ENCODE data around the gene MACROD1.

MACROD1 gene

GRCh38 chr11:64062185-64063039 lies 103.5 kb downstream of the MACROD1 start:
- H3K4me3 ChIP-seq (replicated peaks; ENCODE audit: low read depth, low read length): no peak overlapping the region
- no peak for TF ChIP-seq CTCF (IDR thresholded peaks at IDR 0.05; ENCODE audit: low read depth, low read length, missing control alignments)
- no peak for DNase-seq (ENCODE audit: extremely low read depth, low read depth)

GRCh38 chr11:64060861-64061444 lies 105.0 kb downstream of the MACROD1 start:
- no peak for DNase-seq (ENCODE audit: extremely low read depth, low read depth)
- no peak overlapping the region for H3K4me3 ChIP-seq (replicated peaks; ENCODE audit: low read depth, low read length)
- TF ChIP-seq CTCF (IDR thresholded peaks at IDR 0.05; ENCODE audit: low read depth, low read length, missing control alignments): no peak

- H3K4me3 ChIP-seq (replicated peaks; ENCODE audit: low read depth, low read length): no peak overlapping the region
- TF ChIP-seq CTCF (IDR thresholded peaks at IDR 0.05; ENCODE audit: low read depth, low read length, missing control alignments): no peak
- DNase-seq (ENCODE audit: extremely low read depth, low read depth): no peak
Measured at GRCh38 chr11:64060263-64060860, 105.6 kb downstream of the MACROD1 start.

- no peak overlapping the region for H3K4me3 ChIP-seq (replicated peaks; ENCODE audit: low read depth, low read length)
Measured at GRCh38 chr11:64059339-64060140, 106.4 kb downstream of the MACROD1 start.

GRCh38 chr11:64058494-64058893 lies 107.4 kb downstream of the MACROD1 start:
- no peak for TF ChIP-seq CTCF (IDR thresholded peaks at IDR 0.05; ENCODE audit: low read depth, low read length, missing control alignments)
- no peak for DNase-seq (ENCODE audit: extremely low read depth, low read depth)
- H3K4me3 ChIP-seq (replicated peaks; ENCODE audit: low read depth, low read length): no peak overlapping the region

More at GRCh38 chr11:64059339-64060140, 106.4 kb downstream of the MACROD1 start:
- no peak for DNase-seq (ENCODE audit: extremely low read depth, low read depth)
- no peak for TF ChIP-seq CTCF (IDR thresholded peaks at IDR 0.05; ENCODE audit: low read depth, low read length, missing control alignments)

GRCh38 chr11:64057890-64058289 lies 108.0 kb downstream of the MACROD1 start:
- no peak for DNase-seq (ENCODE audit: extremely low read depth, low read depth)
- TF ChIP-seq CTCF (IDR thresholded peaks at IDR 0.05; ENCODE audit: low read depth, low read length, missing control alignments): no peak
- no peak overlapping the region for H3K4me3 ChIP-seq (replicated peaks; ENCODE audit: low read depth, low read length)
